ENCODE data around the gene KIAA1217. TPM values are rescaled to one million over a fixed set of nuclear protein-coding genes. Genes with fewer than 3 reads are reported as not detected.

The KIAA1217 gene
- total and polyA plus RNA-seq, 2 of the 8 experiments (the other 6 are each of a cell fraction or from before 2014, with no cell fraction given) = 4.5 to 15.6 TPM

GRCh38 chr10:24407928-24408327 is 199.0 kb downstream of the KIAA1217 start:
- Histone ChIP-seq H2BK12ac (ENCODE audit: low read depth, low read length) (no peak overlapping the region), H3K14ac (ENCODE audit: insufficient read length) (no peak overlapping the region), H3K79me1 (ENCODE audit: low read depth, low read length) (no peaks in the 10 kb centered on the region), H3K4me2 (ENCODE audit: insufficient read depth in 1 of 2, low read depth in 2 of 2, low read length in 2 of 2) (no peak overlapping the region), H2AFZ (ENCODE audit: low read length) (no peak overlapping the region), H2BK5ac (ENCODE audit: low read depth, low read length) (no peak overlapping the region), H3K4ac (replicated peaks; ENCODE audit: insufficient read length, low read depth, low read length) (no peak overlapping the region), H3K4me1 (replicated peaks in 1 of 4; ENCODE audit: control insufficient read depth in 3 of 4, insufficient read depth in 4 of 4, low read length in 3 of 4) (no peaks in the 10 kb centered on the region), H2AK5ac (ENCODE audit: low read depth, low read length) (no peak overlapping the region), H2BK20ac (ENCODE audit: low read length) (no peak overlapping the region), H3K36me3 (ENCODE audit: control insufficient read depth in 2 of 4, insufficient read depth in 4 of 4, low read length in 3 of 4) (no peaks in the 10 kb centered on the region; a peak in 1 of 8 replicates), H4K91ac (replicated peaks; ENCODE audit: insufficient read length, low read length) (no peak overlapping the region), H3K9ac (replicated peaks in 1 of 4; ENCODE audit: extremely low read depth in 1 of 4, low read depth in 3 of 4, low read length in 3 of 4) (no peak overlapping the region), H4K20me1 (replicated peaks in 1 of 2; ENCODE audit: control insufficient read depth in 1 of 2, insufficient read depth in 2 of 2, low read length in 2 of 2) (no peaks in the 10 kb centered on the region), H3K27me3 (replicated peaks in 1 of 4; ENCODE audit: control insufficient read depth in 3 of 4, extremely low read depth in 1 of 4, insufficient read depth in 3 of 4, low read length in 3 of 4) (no peaks in the 10 kb centered on the region), H2BK120ac (replicated peaks; ENCODE audit: low read depth, low read length) (no peak overlapping the region), H3K23ac (ENCODE audit: insufficient read length) (no peak overlapping the region), H3K18ac (ENCODE audit: extremely low read depth, low read length) (no peak overlapping the region), H3K56ac (replicated peaks; ENCODE audit: insufficient read length, low read depth, low read length) (no peak overlapping the region), H2BK15ac (ENCODE audit: low read length) (no peak overlapping the region), H3K27ac (ENCODE audit: low read depth, low read length) (no peak overlapping the region), H3K9me3 (ENCODE audit: insufficient read depth in 2 of 2, low read depth in 1 of 2, low read length in 1 of 2) (peaks cover 0 to 5% of the 10 kb centered on the region in 2 experiments; a peak in 1 of 4 replicates), H3K23me2 (ENCODE audit: low read depth, low read length) (no peaks in the 10 kb centered on the region), H3K79me2 (ENCODE audit: control insufficient read depth in 1 of 2, insufficient read depth in 2 of 2, low read length in 2 of 2) (no peaks in the 10 kb centered on the region), H4K5ac (ENCODE audit: insufficient read length, low read depth, low read length) (no peak overlapping the region), H3K4me3 (ENCODE audit: extremely low read depth in 1 of 4, insufficient read depth in 2 of 4, low read depth in 3 of 4, low read length in 4 of 4) (no peak overlapping the region), H4K8ac (ENCODE audit: extremely low read depth, insufficient read depth, low read length) (no peak overlapping the region)
- POLR2A ChIA-PET (ENCODE audit: partially characterized antibody) = interaction anchor here (1.1 kb wide), 1 partner anchor 10 kb away, joined by 3 read pairs; no protein-coding TSS in a partner anchor
- CTCF ChIA-PET (ENCODE audit: partially characterized antibody) = interaction anchor here (1.1 to 3.4 kb wide), 3 partner anchors 10 to 111 kb away, joined by 3 to 9 read pairs (median 5); no protein-coding TSS in a partner anchor
- DNase-seq (ENCODE audit: low read depth in 1 of 2, low spot score in 2 of 2) (no peak), FAIRE-seq (no peak)
- TF ChIP-seq RXRA (IDR thresholded peaks at IDR 0.05; ENCODE audit: insufficient read depth, low read depth, low read length) = no peak
- no peak for TF ChIP-seq RFX5 (IDR thresholded peaks at IDR 0.05; ENCODE audit: borderline replicate concordance, low read depth, low read length)
- TF ChIP-seq EP300 (IDR thresholded peaks at IDR 0.05; ENCODE audit: borderline replicate concordance in 1 of 2, low read depth in 2 of 2, low read length in 2 of 2) = no peak
- no peak for TF ChIP-seq HDAC6 (IDR thresholded peaks at IDR 0.05; ENCODE audit: low read depth, low read length)
- TF ChIP-seq SP1 (IDR thresholded peaks at IDR 0.05; ENCODE audit: low read depth, low read length) = no peak
- TF ChIP-seq EZH2 (IDR thresholded peaks at IDR 0.05; ENCODE audit: low read depth, low read length, severe bottlenecking) = no peak
- TF ChIP-seq CTBP2 (IDR thresholded peaks at IDR 0.05; ENCODE audit: borderline replicate concordance, insufficient read depth, insufficient read length, low read length) = no peak
- TF ChIP-seq TBP (IDR thresholded peaks at IDR 0.05; ENCODE audit: low read depth, low read length) = no peak
- no peak for TF ChIP-seq PHF8 (conservative IDR thresholded peaks at IDR 0.05; ENCODE audit: low read depth, low read length)
- no peak for TF ChIP-seq SIN3A (conservative IDR thresholded peaks at IDR 0.05 in 1 of 2, IDR thresholded peaks at IDR 0.05 in 1 of 2; ENCODE audit: low read depth in 1 of 2, low read length in 2 of 2)
- TF ChIP-seq CREB1 (IDR thresholded peaks at IDR 0.05) = no peak
- TF ChIP-seq KDM5A (IDR thresholded peaks at IDR 0.05; ENCODE audit: low read length) = no peak
- TF ChIP-seq RAD21 (IDR thresholded peaks at IDR 0.05 in 1 of 2, conservative IDR thresholded peaks at IDR 0.05 in 1 of 2; ENCODE audit: low read depth in 2 of 2, low read length in 2 of 2) = no peak
- no peak for TF ChIP-seq POLR2AphosphoS5 (IDR thresholded peaks at IDR 0.05; ENCODE audit: low read depth, low read length)
- TF ChIP-seq MAX (IDR thresholded peaks at IDR 0.05) = no peak

All from H1 (cell line).